Anterior cingulate cortex (tissue), 58 donors: ENCODE measurements around the gene FGF19.

Experiments
- DNase-seq, 58 donors: peaks; one replicate each; lab custom pipeline; 2025; lab: John Stamatoyannopoulos, UW

The FGF19 gene

GRCh38 chr11:69718912-69719311 lies 15.1 kb upstream of the FGF19 start:
- no peak for DNase-seq

- DNase-seq, result no peak
These were observed 14.3 kb upstream of the FGF19 start for GRCh38 chr11:69718147-69718546.

- DNase-seq, result no peak
These were observed 13.3 kb upstream of the FGF19 start for GRCh38 chr11:69716891-69717747.

- no peak for DNase-seq
These were observed 12.3 kb upstream of the FGF19 start for GRCh38 chr11:69716099-69716498.

GRCh38 chr11:69715446-69715845 lies 11.6 kb upstream of the FGF19 start:
- DNase-seq, result no peak

GRCh38 chr11:69711822-69712801 lies 8.3 kb upstream of the FGF19 start:
- no peak for DNase-seq

GRCh38 chr11:69708736-69709401 lies 5.0 kb upstream of the FGF19 start:
- DNase-seq, result no peak

GRCh38 chr11:69707176-69707575 lies 3.4 kb upstream of the FGF19 start:
- no peak for DNase-seq

- DNase-seq, result no peak
These were observed 2.3 kb upstream of the FGF19 start for GRCh38 chr11:69705901-69706787.

GRCh38 chr11:69705351-69705811 lies 1.6 kb upstream of the FGF19 start:
- DNase-seq, result no peak

- no peak for DNase-seq
These were observed 859 bp upstream of the FGF19 start for GRCh38 chr11:69704508-69705253.

GRCh38 chr11:69703453-69703767 lies 412 bp downstream of the FGF19 start:
- no peak for DNase-seq

GRCh38 chr11:69702769-69703452 lies 911 bp downstream of the FGF19 start:
- no peak for DNase-seq

GRCh38 chr11:69702239-69702691 lies 1.6 kb downstream of the FGF19 start:
- no peak for DNase-seq

- peak in 49 of 58 donors; percentile 6 to 65 (median 35) for DNase-seq
These were observed 3.3 kb downstream of the FGF19 start for GRCh38 chr11:69700278-69701140.

- no peak for DNase-seq
These were observed 4.6 kb downstream of the FGF19 start for GRCh38 chr11:69699213-69699612.

GRCh38 chr11:69698362-69698761 lies 5.5 kb downstream of the FGF19 start:
- no peak for DNase-seq
